ENCODE data around the gene BCL2L12.

DNA sequence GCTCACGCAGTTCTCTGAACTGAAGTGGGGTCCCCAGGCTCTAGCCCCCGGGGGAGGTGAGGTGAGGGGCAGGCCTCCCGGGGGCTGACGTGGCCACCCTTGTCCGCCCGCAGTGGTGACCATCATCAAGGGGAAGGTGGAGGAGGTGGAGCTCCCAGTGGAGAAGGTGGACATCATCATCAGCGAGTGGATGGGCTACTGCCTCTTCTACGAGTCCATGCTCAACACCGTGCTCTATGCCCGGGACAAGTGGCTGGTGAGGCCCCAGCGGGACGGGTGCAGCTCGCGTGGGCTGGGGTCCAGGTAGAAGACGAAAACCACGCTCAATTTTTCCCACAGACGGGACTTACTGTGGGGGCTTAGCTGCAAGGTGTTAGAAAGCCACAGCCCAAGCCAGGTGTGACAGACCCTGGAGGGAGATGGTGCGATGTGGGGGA is 18.1 kb downstream of the BCL2L12 start:
- TF ChIP-seq, protein P1, sequence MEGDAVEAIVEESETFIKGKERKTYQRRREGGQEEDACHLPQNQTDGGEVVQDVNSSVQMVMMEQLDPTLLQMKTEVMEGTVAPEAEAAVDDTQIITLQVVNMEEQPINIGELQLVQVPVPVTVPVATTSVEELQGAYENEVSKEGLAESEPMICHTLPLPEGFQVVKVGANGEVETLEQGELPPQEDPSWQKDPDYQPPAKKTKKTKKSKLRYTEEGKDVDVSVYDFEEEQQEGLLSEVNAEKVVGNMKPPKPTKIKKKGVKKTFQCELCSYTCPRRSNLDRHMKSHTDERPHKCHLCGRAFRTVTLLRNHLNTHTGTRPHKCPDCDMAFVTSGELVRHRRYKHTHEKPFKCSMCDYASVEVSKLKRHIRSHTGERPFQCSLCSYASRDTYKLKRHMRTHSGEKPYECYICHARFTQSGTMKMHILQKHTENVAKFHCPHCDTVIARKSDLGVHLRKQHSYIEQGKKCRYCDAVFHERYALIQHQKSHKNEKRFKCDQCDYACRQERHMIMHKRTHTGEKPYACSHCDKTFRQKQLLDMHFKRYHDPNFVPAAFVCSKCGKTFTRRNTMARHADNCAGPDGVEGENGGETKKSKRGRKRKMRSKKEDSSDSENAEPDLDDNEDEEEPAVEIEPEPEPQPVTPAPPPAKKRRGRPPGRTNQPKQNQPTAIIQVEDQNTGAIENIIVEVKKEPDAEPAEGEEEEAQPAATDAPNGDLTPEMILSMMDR (IDR thresholded peaks at IDR 0.05), result no peak
- TF ChIP-seq POLR2A (IDR thresholded peaks at IDR 0.05), result no peak
